ENCODE results near the gene SNX3.

GRCh38 chr6:108176281-108177089, 84.4 kb downstream of the SNX3 start:
- TF ChIP-seq CTCF (IDR thresholded peaks at IDR 0.05) (no peak), POLR2A (IDR thresholded peaks at IDR 0.05) (no peak)
